ENCODE results near the gene OR51B6.

- no peak for TF ChIP-seq CTCF (optimal IDR thresholded peaks at IDR 0.05 in 1 of 3, IDR thresholded peaks at IDR 0.05 in 1 of 3, conservative IDR thresholded peaks at IDR 0.05 in 1 of 3; ENCODE audit: extremely low read depth in 1 of 3, insufficient read depth in 2 of 3, low read length in 3 of 3)
- TF ChIP-seq EZH2 (IDR thresholded peaks at IDR 0.05; ENCODE audit: low read length) = no peak
Observed at GRCh38 chr11:5384335-5384734, 33.0 kb downstream of the OR51B6 start.
